Body of pancreas (tissue), 4 donors: ENCODE results near the gene SUPT7L.

Experiments used
- CTCF ChIP-seq, 7 experiments: fragments of 450-650 bp in 4 of 7; fragments of 200-600 bp in 3 of 7; sonication (generic) in 3 of 7; IDR thresholded peaks; one replicate each; pipeline ENCODE4 v1.5.1; 2016 to 2019; ENCODE audit warnings: antibody characterized with exemption in 7 of 7
- POLR2A ChIP-seq, 3 donors: fragments of 450-650 bp; IDR thresholded peaks; one replicate each; pipeline ENCODE4 v1.6.1; 2016; ENCODE audit warnings: antibody characterized with exemption in 3 of 3, mild to moderate bottlenecking in 2 of 3

DNA sequence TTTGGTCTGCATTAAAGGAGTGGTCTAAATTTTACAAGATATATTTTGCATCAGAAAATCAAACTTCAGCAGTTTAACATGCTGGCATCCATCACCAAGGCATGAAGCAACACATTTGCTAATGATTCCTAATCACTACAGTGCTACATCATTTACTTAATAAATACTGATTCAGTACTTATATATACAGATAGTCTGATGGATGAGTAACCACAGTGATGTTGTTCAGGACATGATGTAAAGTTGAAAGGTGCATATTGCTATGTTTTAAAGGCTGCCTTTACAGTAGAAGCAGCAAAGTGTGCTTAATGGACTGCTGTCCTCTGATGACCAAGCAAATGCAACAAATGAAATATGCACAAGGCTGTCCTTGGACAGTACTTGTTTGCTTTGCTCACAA is 11.1 kb downstream of the SUPT7L start:
- TF ChIP-seq CTCF (IDR thresholded peaks at IDR 0.05) = no peak
- no peak for TF ChIP-seq POLR2A (IDR thresholded peaks at IDR 0.05)
